HG03095 (cell line): ENCODE measurements around the gene NOA1.
"Not testable (repeated sequence)": the region's sequence is repeated elsewhere in the genome, so short reads cannot be mapped to it uniquely, and the experiment has no call there.

Source experiments
- ATAC-seq: cut with Tn5 transposase; IDR thresholded peaks from one replicate; pipeline ENCODE4 v1.9.1; 2021; ENCODE audit warnings: moderate library complexity; ENCODE audit not compliant: unreplicated experiment

Gene NOA1

GRCh38 chr4:56959100-56959499 lies 18.3 kb downstream of the NOA1 start:
- ATAC-seq: no peak

- no peak for ATAC-seq
Measured at GRCh38 chr4:56958111-56958517, 19.3 kb downstream of the NOA1 start.

- ATAC-seq: no peak
Measured at GRCh38 chr4:56953680-56954520, 23.5 kb downstream of the NOA1 start.

GRCh38 chr4:56941403-56941802 lies 36.0 kb downstream of the NOA1 start:
- no peak for ATAC-seq

- no peak for ATAC-seq
Measured at GRCh38 chr4:56940971-56941370, 36.4 kb downstream of the NOA1 start.

- no peak for ATAC-seq
Measured at GRCh38 chr4:56940403-56940802, 37.0 kb downstream of the NOA1 start.

GRCh38 chr4:56939826-56940225 lies 37.6 kb downstream of the NOA1 start:
- not testable (repeated sequence) for ATAC-seq

- ATAC-seq: no peak
Measured at GRCh38 chr4:56937262-56937661, 40.1 kb downstream of the NOA1 start.

- no peak for ATAC-seq
Measured at GRCh38 chr4:56931924-56932323, 45.5 kb downstream of the NOA1 start.

- no peak for ATAC-seq
Measured at GRCh38 chr4:56930638-56931037, 46.8 kb downstream of the NOA1 start.

GRCh38 chr4:56927196-56927595 lies 50.2 kb downstream of the NOA1 start:
- no peak for ATAC-seq

- not testable (repeated sequence) for ATAC-seq
Measured at GRCh38 chr4:56914977-56915376, 62.4 kb downstream of the NOA1 start.

GRCh38 chr4:56914336-56914735 lies 63.1 kb downstream of the NOA1 start:
- ATAC-seq: no peak
